ENCODE results near the gene KRTAP5-10. TPM values are rescaled to one million over a fixed set of nuclear protein-coding genes. Genes with fewer than 3 reads are reported as not detected.

KRTAP5-10 gene
- total and polyA plus RNA-seq, 8 donors, result 0.14 to 0.27 TPM; not detected in 6

GRCh38 chr11:71542382-71542781 lies 23.0 kb upstream of the KRTAP5-10 start:
- intact Hi-C loops (cut with DNase I), result no loop called here
- H3K4me3 ChIP-seq, result no peak overlapping the region
- ATAC-seq, result no peak
- no peak for DNase-seq
- no peaks in the 10 kb centered on the region for H3K4me1 ChIP-seq
- no peaks in the 10 kb centered on the region for H3K36me3 ChIP-seq
- no peaks in the 10 kb centered on the region for H3K27me3 ChIP-seq
- H3K27ac ChIP-seq, result no peak overlapping the region
- H3K9me3 ChIP-seq, result no peaks in the 10 kb centered on the region
- no peak for TF ChIP-seq CTCF (IDR thresholded peaks at IDR 0.05)

GRCh38 chr11:71542879-71543777 lies 22.2 kb upstream of the KRTAP5-10 start:
- Histone ChIP-seq H3K27ac (no peak overlapping the region), H3K27me3 (no peaks in the 10 kb centered on the region), H3K4me1 (no peaks in the 10 kb centered on the region), H3K9me3 (no peaks in the 10 kb centered on the region), H3K4me3 (no peak overlapping the region), H3K36me3 (no peaks in the 10 kb centered on the region)
- intact Hi-C loops (cut with DNase I), result no loop called here
- DNase-seq (no peak), ATAC-seq (no peak)
- no peak for TF ChIP-seq CTCF (IDR thresholded peaks at IDR 0.05)

GRCh38 chr11:71543866-71544265 lies 21.5 kb upstream of the KRTAP5-10 start:
- ATAC-seq, result peak; percentile 45
- Histone ChIP-seq H3K36me3 (no peaks in the 10 kb centered on the region), H3K27me3 (no peaks in the 10 kb centered on the region), H3K4me3 (no peak overlapping the region), H3K4me1 (no peaks in the 10 kb centered on the region), H3K27ac (no peak overlapping the region), H3K9me3 (no peaks in the 10 kb centered on the region)
- TF ChIP-seq CTCF (IDR thresholded peaks at IDR 0.05), result no peak
- intact Hi-C loops (cut with DNase I), result no loop called here
- DNase-seq, result no peak

- Histone ChIP-seq H3K9me3 (no peaks in the 10 kb centered on the region), H3K27me3 (no peaks in the 10 kb centered on the region), H3K4me1 (no peaks in the 10 kb centered on the region), H3K36me3 (no peaks in the 10 kb centered on the region), H3K27ac (no peak overlapping the region), H3K4me3 (no peak overlapping the region)
- intact Hi-C loops (cut with DNase I), result no loop called here
- no peak for ATAC-seq
- no peak for DNase-seq
- TF ChIP-seq CTCF (IDR thresholded peaks at IDR 0.05), result no peak
Measured at GRCh38 chr11:71544525-71545214, 20.7 kb upstream of the KRTAP5-10 start.

- intact Hi-C loops (cut with DNase I), result no loop called here
- Histone ChIP-seq H3K9me3 (no peaks in the 10 kb centered on the region), H3K27ac (no peak overlapping the region), H3K4me1 (no peaks in the 10 kb centered on the region), H3K4me3 (no peak overlapping the region), H3K36me3 (no peaks in the 10 kb centered on the region), H3K27me3 (no peaks in the 10 kb centered on the region)
- no peak for ATAC-seq
- no peak for DNase-seq
- no peak for TF ChIP-seq CTCF (IDR thresholded peaks at IDR 0.05)
Measured at GRCh38 chr11:71545405-71545966, 19.9 kb upstream of the KRTAP5-10 start.

Measured in left lung (tissue), 10 donors.